GM23338 (cell line): Measurements from ENCODE around the gene B4GALT6. TPM values are rescaled to one million over a fixed set of nuclear protein-coding genes. Genes with fewer than 3 reads are reported as not detected.

Experiments
- ATAC-seq: fragments of 200-7000 bp; cut with Tn5 transposase; 3 replicates; pipeline ENCODE4 v1.9.1; 2020
- DNase-seq: peaks from one replicate; pipeline ENCODE4 v3.0.0-alpha.2; 2015; ENCODE audit warnings: low spot score
- H2AFZ ChIP-seq: fragments of 200-600 bp; sonication (generic); 2 replicates; pipeline ENCODE4 v1.8.0; 2016; ENCODE audit warnings: antibody characterized with exemption, mild to moderate bottlenecking, moderate library complexity
- H3F3A ChIP-seq: fragments of 200-600 bp; sonication (generic); replicated peaks from 2 replicates; pipeline ENCODE4 v1.8.0; 2017; ENCODE audit warnings: antibody characterized with exemption, mixed run types, low read depth
- H3K27ac ChIP-seq: fragments of 200-600 bp; sonication (generic); 2 replicates; pipeline ENCODE4 v1.6.1; 2016; ENCODE audit warnings: low read depth
- H3K27me3 ChIP-seq: fragments of 200-600 bp; sonication (generic); 2 replicates; pipeline ENCODE4 v1.8.0; 2016; ENCODE audit warnings: mild to moderate bottlenecking, mixed run types, moderate library complexity; ENCODE audit not compliant: insufficient read depth
- H3K36me3 ChIP-seq: fragments of 200-600 bp; sonication (generic); 2 replicates; pipeline ENCODE4 v1.8.0; 2016; ENCODE audit warnings: mild to moderate bottlenecking; ENCODE audit not compliant: insufficient read depth
- H3K4me1 ChIP-seq: fragments of 200-600 bp; sonication (generic); 2 replicates; pipeline ENCODE4 v1.8.0; 2016; ENCODE audit warnings: mild to moderate bottlenecking, moderate library complexity; ENCODE audit not compliant: insufficient read depth
- H3K4me2 ChIP-seq: fragments of 200-600 bp; sonication (generic); 2 replicates; pipeline ENCODE4 v1.7.1; 2017; ENCODE audit warnings: mixed run types
- H3K4me3 ChIP-seq: fragments of 200-600 bp; sonication (generic); 2 replicates; pipeline ENCODE4 v1.6.1; 2016; ENCODE audit warnings: mixed run types
- H3K79me2 ChIP-seq: fragments of 200-600 bp; sonication (generic); replicated peaks from 2 replicates; pipeline ENCODE4 v1.8.0; 2017; ENCODE audit warnings: mild to moderate bottlenecking; ENCODE audit not compliant: insufficient read depth
- H3K9me2 ChIP-seq: fragments of 200-600 bp; sonication (generic); 2 replicates; pipeline ENCODE4 v1.8.0; 2017; ENCODE audit not compliant: insufficient read depth
- H4K20me1 ChIP-seq: fragments of 200-600 bp; sonication (generic); replicated peaks from 2 replicates; pipeline ENCODE4 v1.8.0; 2017; ENCODE audit warnings: mild to moderate bottlenecking; ENCODE audit not compliant: insufficient read depth
- H3K27ac Mint-ChIP-seq: 2 replicates; pipeline ENCODE4 v1.8.0; 2020; ENCODE audit warnings: inconsistent platforms, mild to moderate bottlenecking, moderate library complexity, mixed read lengths
- H3K27me3 Mint-ChIP-seq: 3 replicates; pipeline ENCODE4 v1.8.0; 2022; ENCODE audit warnings: low read depth, mild to moderate bottlenecking, moderate library complexity, mixed read lengths, inconsistent platforms; ENCODE audit not compliant: insufficient read depth, poor library complexity
- H3K36me3 Mint-ChIP-seq: 3 replicates; pipeline ENCODE4 v1.8.0; 2021; ENCODE audit warnings: low read depth, mild to moderate bottlenecking, inconsistent platforms, moderate library complexity, mixed read lengths
- H3K4me1 Mint-ChIP-seq: 3 replicates; pipeline ENCODE4 v1.8.0; 2020; ENCODE audit warnings: mild to moderate bottlenecking, inconsistent platforms, mixed read lengths
- H3K4me3 Mint-ChIP-seq: 3 replicates; pipeline ENCODE4 v1.8.0; 2021; ENCODE audit warnings: moderate library complexity, mild to moderate bottlenecking, inconsistent platforms, mixed read lengths
- H3K9me3 Mint-ChIP-seq: 3 replicates; pipeline ENCODE4 v1.8.0; 2020; ENCODE audit warnings: moderate library complexity, mild to moderate bottlenecking, inconsistent platforms, mixed read lengths
- CREB1 ChIP-seq: fragments of 250-450 bp; sonication (Bioruptor Pico); IDR thresholded peaks from 2 replicates; pipeline ENCODE4 v1.5.0; 2020; ENCODE audit warnings: low read depth, mild to moderate bottlenecking, moderate library complexity
- JUNB ChIP-seq: IDR thresholded peaks from one replicate; pipeline ENCODE4 v1.6.1; 2016; ENCODE audit warnings: antibody characterized with exemption; ENCODE audit not compliant: unreplicated experiment
- NANOG ChIP-seq: IDR thresholded peaks from 2 replicates; pipeline ENCODE4 v1.6.1; 2016; ENCODE audit warnings: antibody characterized with exemption, borderline replicate concordance
- STAT1 ChIP-seq: IDR thresholded peaks from one replicate; pipeline ENCODE4 v1.6.1; 2016; ENCODE audit warnings: antibody characterized with exemption; ENCODE audit not compliant: unreplicated experiment
- ZNF114 ChIP-seq: fragments of 250-450 bp; sonication (Bioruptor Pico); IDR thresholded peaks from 2 replicates; pipeline ENCODE4 v1.5.0; 2020; ENCODE audit warnings: mild to moderate bottlenecking, moderate library complexity
- ZNF331 ChIP-seq: fragments of 250-450 bp; sonication (Bioruptor Pico); IDR thresholded peaks from 2 replicates; pipeline ENCODE4 v1.5.0; 2020; ENCODE audit warnings: low read depth, mild to moderate bottlenecking, moderate library complexity
- polyA plus RNA-seq: library from polyadenylated mRNA; unstranded; fragments of >200 nt; fragmentation: Nextera tagmentation; extraction: Ambion mirVana; gene quantifications from 2 replicates; pipeline ENCODE4 v1.2.1, GENCODE V29; 2016
- total RNA-seq: library from RNA; depleted of rRNA; stranded (reverse); fragments of >200 nt; shearing (Covaris generic); gene quantifications from 2 replicates; pipeline ENCODE4 v1.2.3, GENCODE V29; 2014
- TF ChIP-seq, protein P1 (sequence below): IDR thresholded peaks from one replicate; pipeline ENCODE4 v1.6.1; 2018; ENCODE audit warnings: antibody characterized with exemption; ENCODE audit not compliant: unreplicated experiment

B4GALT6 gene
- total and polyA plus RNA-seq, 2 experiments from 2014 or later: 14.8 to 33.8 TPM

DNA sequence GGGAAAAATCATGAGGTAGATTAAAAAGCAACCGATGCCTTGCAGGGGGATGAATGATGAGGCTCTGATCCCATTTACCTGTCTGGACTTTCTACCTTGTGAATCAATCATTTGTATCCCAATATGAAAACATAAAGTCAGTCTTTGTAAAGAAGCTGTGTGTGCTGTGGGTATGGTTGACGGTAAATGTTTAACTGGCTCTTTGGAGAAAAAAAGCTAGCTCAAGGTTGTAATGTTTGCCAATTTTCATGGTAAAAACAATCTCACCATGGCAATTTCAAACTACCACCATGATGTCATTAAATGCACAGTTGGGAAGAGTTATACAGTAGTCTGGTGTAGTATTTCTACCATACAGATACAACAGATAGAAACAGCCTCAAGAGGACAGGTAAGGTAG lies 78.1 kb downstream of the B4GALT6 start:
- H3K27me3 Mint-ChIP-seq: no peaks in the 10 kb centered on the region

DNA sequence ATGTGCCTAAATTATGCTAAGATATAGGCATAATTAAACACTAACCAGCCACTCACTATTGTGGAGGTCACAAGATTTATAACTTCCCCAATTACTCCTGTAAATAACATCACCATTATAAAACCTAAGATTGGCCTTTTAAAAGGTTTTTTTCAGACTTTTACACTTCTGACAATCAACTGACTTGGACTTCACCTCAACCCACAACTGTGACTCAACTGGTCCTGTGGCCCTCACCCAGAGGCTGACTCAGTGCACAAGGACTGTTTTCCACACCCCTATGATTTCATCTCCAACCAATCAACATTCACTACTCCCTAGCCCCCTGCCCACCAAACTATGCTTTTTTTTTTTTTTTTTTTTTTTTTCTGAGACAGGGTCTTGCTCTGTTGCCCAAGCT lies 81.1 kb downstream of the B4GALT6 start:
- no peak overlapping the region for H2AFZ ChIP-seq
- H3K4me2 ChIP-seq: no peak overlapping the region
- no peaks in the 10 kb centered on the region for H4K20me1 ChIP-seq
- H3F3A ChIP-seq: no peaks in the 10 kb centered on the region
- no peaks in the 10 kb centered on the region for H3K4me1 ChIP-seq
- H3K9me2 ChIP-seq: peaks cover 7% of the 10 kb centered on the region; the same call in 1 of the 2 replicates
- DNase-seq: no peak
- Mint-ChIP-seq H3K27me3 (no peaks in the 10 kb centered on the region), H3K9me3 (no peaks in the 10 kb centered on the region), H3K4me1 (no peaks in the 10 kb centered on the region), H3K27ac (no peak overlapping the region), H3K36me3 (no peaks in the 10 kb centered on the region), H3K4me3 (no peak overlapping the region)
- no peaks in the 10 kb centered on the region for H3K79me2 ChIP-seq
- TF ChIP-seq ZNF331 (CRISPR knock-in tag) (no peak), STAT1 (no peak), ZNF114 (CRISPR knock-in tag) (no peak)
- H3K36me3 ChIP-seq: no peaks in the 10 kb centered on the region
- no peak overlapping the region for H3K4me3 ChIP-seq
- no peak overlapping the region for H3K27ac ChIP-seq
- no peak for ATAC-seq
- no peaks in the 10 kb centered on the region for H3K27me3 ChIP-seq

More for the DNA sequence above, 78.1 kb downstream of the B4GALT6 start:
- Mint-ChIP-seq H3K4me3 (no peak overlapping the region), H3K9me3 (no peaks in the 10 kb centered on the region), H3K4me1 (peaks cover 12% of the 10 kb centered on the region; the same call in 2 of the 3 replicates), H3K27ac (no peak overlapping the region), H3K36me3 (no peaks in the 10 kb centered on the region)
- Histone ChIP-seq H3K79me2 (no peaks in the 10 kb centered on the region), H2AFZ (no peak overlapping the region), H3K4me1 (peaks cover 3% of the 10 kb centered on the region; the same call in 1 of the 2 replicates), H3K27me3 (no peaks in the 10 kb centered on the region), H3K4me2 (no peak overlapping the region), H3K27ac (no peak overlapping the region), H3K4me3 (no peak overlapping the region), H3F3A (no peaks in the 10 kb centered on the region), H3K36me3 (no peaks in the 10 kb centered on the region), H4K20me1 (no peaks in the 10 kb centered on the region), H3K9me2 (no peaks in the 10 kb centered on the region)
- ATAC-seq (no peak), DNase-seq (no peak)
- TF ChIP-seq NANOG (no peak), JUNB (no peak), CREB1 (CRISPR knock-in tag) (no peak)
- TF ChIP-seq, protein P1, sequence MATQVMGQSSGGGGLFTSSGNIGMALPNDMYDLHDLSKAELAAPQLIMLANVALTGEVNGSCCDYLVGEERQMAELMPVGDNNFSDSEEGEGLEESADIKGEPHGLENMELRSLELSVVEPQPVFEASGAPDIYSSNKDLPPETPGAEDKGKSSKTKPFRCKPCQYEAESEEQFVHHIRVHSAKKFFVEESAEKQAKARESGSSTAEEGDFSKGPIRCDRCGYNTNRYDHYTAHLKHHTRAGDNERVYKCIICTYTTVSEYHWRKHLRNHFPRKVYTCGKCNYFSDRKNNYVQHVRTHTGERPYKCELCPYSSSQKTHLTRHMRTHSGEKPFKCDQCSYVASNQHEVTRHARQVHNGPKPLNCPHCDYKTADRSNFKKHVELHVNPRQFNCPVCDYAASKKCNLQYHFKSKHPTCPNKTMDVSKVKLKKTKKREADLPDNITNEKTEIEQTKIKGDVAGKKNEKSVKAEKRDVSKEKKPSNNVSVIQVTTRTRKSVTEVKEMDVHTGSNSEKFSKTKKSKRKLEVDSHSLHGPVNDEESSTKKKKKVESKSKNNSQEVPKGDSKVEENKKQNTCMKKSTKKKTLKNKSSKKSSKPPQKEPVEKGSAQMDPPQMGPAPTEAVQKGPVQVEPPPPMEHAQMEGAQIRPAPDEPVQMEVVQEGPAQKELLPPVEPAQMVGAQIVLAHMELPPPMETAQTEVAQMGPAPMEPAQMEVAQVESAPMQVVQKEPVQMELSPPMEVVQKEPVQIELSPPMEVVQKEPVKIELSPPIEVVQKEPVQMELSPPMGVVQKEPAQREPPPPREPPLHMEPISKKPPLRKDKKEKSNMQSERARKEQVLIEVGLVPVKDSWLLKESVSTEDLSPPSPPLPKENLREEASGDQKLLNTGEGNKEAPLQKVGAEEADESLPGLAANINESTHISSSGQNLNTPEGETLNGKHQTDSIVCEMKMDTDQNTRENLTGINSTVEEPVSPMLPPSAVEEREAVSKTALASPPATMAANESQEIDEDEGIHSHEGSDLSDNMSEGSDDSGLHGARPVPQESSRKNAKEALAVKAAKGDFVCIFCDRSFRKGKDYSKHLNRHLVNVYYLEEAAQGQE: no peak
